Activated CD8-positive, alpha-beta T cell treated with anti-CD3 and anti-CD28 coated beads for 36 hours (primary cell): ENCODE measurements around the gene DAPK2. TPM values are rescaled to one million over a fixed set of nuclear protein-coding genes. Genes with fewer than 3 reads are reported as not detected.

Source experiments
- ATAC-seq: fragments of 200-7000 bp; cut with Tn5 transposase; one replicate; pipeline ENCODE4 v1.10.0; 2021; ENCODE audit warnings: mild to moderate bottlenecking, moderate library complexity
- CTCF ChIA-PET: fragments of 350-600 bp; sonication (Branson Sonifier 250); formaldehyde crosslinking; loops from one replicate; lab custom pipeline; 2021; ENCODE audit warnings: antibody characterized with exemption; lab: Charles Lee
- POLR2A ChIA-PET: fragments of 350-600 bp; sonication (Branson Sonifier 250); formaldehyde crosslinking; loops from one replicate; lab custom pipeline; 2021; ENCODE audit warnings: antibody characterized with exemption; lab: Charles Lee
- DNase-seq: peaks from one replicate; pipeline ENCODE4 v3.0.0-alpha.2; 2020
- H3K27ac Mint-ChIP-seq: one replicate; pipeline ENCODE4 v1.8.0; 2021; ENCODE audit warnings: mild to moderate bottlenecking, mixed read lengths
- H3K27me3 Mint-ChIP-seq: one replicate; pipeline ENCODE4 v1.8.0; 2021; ENCODE audit warnings: mixed read lengths
- H3K36me3 Mint-ChIP-seq: one replicate; pipeline ENCODE4 v1.8.0; 2021; ENCODE audit warnings: low read depth, mixed read lengths
- H3K4me1 Mint-ChIP-seq: one replicate; pipeline ENCODE4 v1.8.0; 2021; ENCODE audit warnings: low read depth, mixed read lengths
- H3K4me3 Mint-ChIP-seq: one replicate; pipeline ENCODE4 v1.8.0; 2021; ENCODE audit warnings: mild to moderate bottlenecking, moderate library complexity, mixed read lengths
- H3K9me3 Mint-ChIP-seq: one replicate; pipeline ENCODE4 v1.8.0; 2021; ENCODE audit warnings: mixed read lengths
- CTCF ChIP-seq: fragments of 200-600 bp; IDR thresholded peaks from one replicate; pipeline ENCODE4 v1.8.0; 2022; ENCODE audit warnings: antibody characterized with exemption, mild to moderate bottlenecking
- intact Hi-C: fragments of 100-400 bp; cut with micrococcal nuclease; formaldehyde crosslinking; loops from one replicate; pipeline ENCODE4 v1.10.0; 2022
- total RNA-seq, 2 experiments: library from RNA; stranded (reverse); gene quantifications; one replicate each; pipeline ENCODE4 v1.2.3, GENCODE V29; 2021

The DAPK2 gene
- total RNA-seq, 2 experiments from 2014 or later, result 1.2 to 1.5 TPM

- no peaks in the 10 kb centered on the region for H3K9me3 Mint-ChIP-seq
- no peak overlapping the region for H3K27ac Mint-ChIP-seq
Observed at GRCh38 chr15:63889831-63890230, 156.5 kb downstream of the DAPK2 start.

GRCh38 chr15:63888823-63889222 lies 157.5 kb downstream of the DAPK2 start:
- H3K27me3 Mint-ChIP-seq, result no peaks in the 10 kb centered on the region
- no peak for ATAC-seq
- DNase-seq, result no peak
- intact Hi-C loops, result no loop called here
- H3K36me3 Mint-ChIP-seq, result no peaks in the 10 kb centered on the region
- H3K4me1 Mint-ChIP-seq, result peaks cover 44% of the 10 kb centered on the region
- H3K27ac Mint-ChIP-seq, result no peak overlapping the region
- no peak overlapping the region for H3K4me3 Mint-ChIP-seq
- H3K9me3 Mint-ChIP-seq, result no peaks in the 10 kb centered on the region
- CTCF ChIA-PET, result interaction anchor here (0.7 to 2.8 kb wide), 6 partner anchors 56 to 279 kb away, joined by 3 to 39 read pairs (median 3); no protein-coding TSS in a partner anchor
- POLR2A ChIA-PET, result no interaction called here
- no peak for TF ChIP-seq CTCF

More at GRCh38 chr15:63889831-63890230, 156.5 kb downstream of the DAPK2 start:
- POLR2A ChIA-PET, result no interaction called here
- no peak for ATAC-seq
- Mint-ChIP-seq H3K27me3 (no peaks in the 10 kb centered on the region), H3K36me3 (no peaks in the 10 kb centered on the region), H3K4me3 (no peak overlapping the region), H3K4me1 (peaks cover 50% of the 10 kb centered on the region)
- intact Hi-C loops, result loop anchor here (5.0 to 10.0 kb wide), 4 partner anchors 58 to 285 kb away; partner anchors contain the start of gene HERC1
- TF ChIP-seq CTCF, result no peak
- CTCF ChIA-PET, result interaction anchor here (0.8 to 4.8 kb wide), 21 partner anchors 9 to 280 kb away, joined by 3 to 39 read pairs (median 4); no protein-coding TSS in a partner anchor
- DNase-seq, result no peak

GRCh38 chr15:63888146-63888545 lies 158.1 kb downstream of the DAPK2 start:
- intact Hi-C loops, result no loop called here
- Mint-ChIP-seq H3K27me3 (no peaks in the 10 kb centered on the region), H3K4me3 (no peak overlapping the region), H3K4me1 (peaks cover 37% of the 10 kb centered on the region), H3K36me3 (no peaks in the 10 kb centered on the region), H3K9me3 (no peaks in the 10 kb centered on the region), H3K27ac (no peak overlapping the region)
- no peak for DNase-seq
- ATAC-seq, result no peak
- TF ChIP-seq CTCF, result no peak
- CTCF ChIA-PET, result interaction anchor here (1.0 to 2.8 kb wide), 4 partner anchors 57 to 159 kb away, joined by 3 to 39 read pairs (median 4); no protein-coding TSS in a partner anchor
- POLR2A ChIA-PET, result no interaction called here

GRCh38 chr15:63887630-63888029 lies 158.7 kb downstream of the DAPK2 start:
- Mint-ChIP-seq H3K9me3 (no peaks in the 10 kb centered on the region), H3K4me1 (peaks cover 32% of the 10 kb centered on the region), H3K36me3 (no peaks in the 10 kb centered on the region), H3K4me3 (no peak overlapping the region), H3K27ac (no peak overlapping the region), H3K27me3 (no peaks in the 10 kb centered on the region)
- CTCF ChIA-PET, result no interaction called here
- no peak for DNase-seq
- no peak for TF ChIP-seq CTCF
- no peak for ATAC-seq
- POLR2A ChIA-PET, result no interaction called here
- intact Hi-C loops, result no loop called here

- no peak overlapping the region for H3K27ac Mint-ChIP-seq
- ATAC-seq (no peak), DNase-seq (no peak)
- H3K27me3 Mint-ChIP-seq, result no peaks in the 10 kb centered on the region
- no peak overlapping the region for H3K4me3 Mint-ChIP-seq
- ChIA-PET CTCF (no interaction called here), POLR2A (no interaction called here)
- intact Hi-C loops, result no loop called here
- TF ChIP-seq CTCF, result no peak
- H3K36me3 Mint-ChIP-seq, result no peaks in the 10 kb centered on the region
- peaks cover 19% of the 10 kb centered on the region for H3K4me1 Mint-ChIP-seq
- H3K9me3 Mint-ChIP-seq, result no peaks in the 10 kb centered on the region
Observed at GRCh38 chr15:63884953-63885352, 161.3 kb downstream of the DAPK2 start.
